Measurements from ENCODE around the gene HSF2BP. TPM values are rescaled to one million over a fixed set of nuclear protein-coding genes. Genes with fewer than 3 reads are reported as not detected.
"Not testable (repeated sequence)": the region's sequence is repeated elsewhere in the genome, so short reads cannot be mapped to it uniquely, and the experiment has no call there.

The HSF2BP gene
- total RNA-seq, 2 experiments from 2014 or later = 1.5 TPM

- intact Hi-C loops (cut with micrococcal nuclease) = no loop called here
- Mint-ChIP-seq H3K27ac (no peak overlapping the region), H3K4me1 (ENCODE audit: low read depth) (peaks cover 14% of the 10 kb centered on the region), H3K9me3 (no peaks in the 10 kb centered on the region), H3K27me3 (no peaks in the 10 kb centered on the region), H3K36me3 (ENCODE audit: low read depth) (peaks cover 13% of the 10 kb centered on the region), H3K4me3 (no peak overlapping the region)
- TF ChIP-seq, protein P1, sequence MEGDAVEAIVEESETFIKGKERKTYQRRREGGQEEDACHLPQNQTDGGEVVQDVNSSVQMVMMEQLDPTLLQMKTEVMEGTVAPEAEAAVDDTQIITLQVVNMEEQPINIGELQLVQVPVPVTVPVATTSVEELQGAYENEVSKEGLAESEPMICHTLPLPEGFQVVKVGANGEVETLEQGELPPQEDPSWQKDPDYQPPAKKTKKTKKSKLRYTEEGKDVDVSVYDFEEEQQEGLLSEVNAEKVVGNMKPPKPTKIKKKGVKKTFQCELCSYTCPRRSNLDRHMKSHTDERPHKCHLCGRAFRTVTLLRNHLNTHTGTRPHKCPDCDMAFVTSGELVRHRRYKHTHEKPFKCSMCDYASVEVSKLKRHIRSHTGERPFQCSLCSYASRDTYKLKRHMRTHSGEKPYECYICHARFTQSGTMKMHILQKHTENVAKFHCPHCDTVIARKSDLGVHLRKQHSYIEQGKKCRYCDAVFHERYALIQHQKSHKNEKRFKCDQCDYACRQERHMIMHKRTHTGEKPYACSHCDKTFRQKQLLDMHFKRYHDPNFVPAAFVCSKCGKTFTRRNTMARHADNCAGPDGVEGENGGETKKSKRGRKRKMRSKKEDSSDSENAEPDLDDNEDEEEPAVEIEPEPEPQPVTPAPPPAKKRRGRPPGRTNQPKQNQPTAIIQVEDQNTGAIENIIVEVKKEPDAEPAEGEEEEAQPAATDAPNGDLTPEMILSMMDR (IDR thresholded peaks at IDR 0.05) = no peak
- ATAC-seq (no peak), DNase-seq (no peak)
- ChIA-PET CTCF (no interaction called here), POLR2A (no interaction called here)
Measured at GRCh38 chr21:43702785-43703034, 43.4 kb upstream of the HSF2BP start.

DNA sequence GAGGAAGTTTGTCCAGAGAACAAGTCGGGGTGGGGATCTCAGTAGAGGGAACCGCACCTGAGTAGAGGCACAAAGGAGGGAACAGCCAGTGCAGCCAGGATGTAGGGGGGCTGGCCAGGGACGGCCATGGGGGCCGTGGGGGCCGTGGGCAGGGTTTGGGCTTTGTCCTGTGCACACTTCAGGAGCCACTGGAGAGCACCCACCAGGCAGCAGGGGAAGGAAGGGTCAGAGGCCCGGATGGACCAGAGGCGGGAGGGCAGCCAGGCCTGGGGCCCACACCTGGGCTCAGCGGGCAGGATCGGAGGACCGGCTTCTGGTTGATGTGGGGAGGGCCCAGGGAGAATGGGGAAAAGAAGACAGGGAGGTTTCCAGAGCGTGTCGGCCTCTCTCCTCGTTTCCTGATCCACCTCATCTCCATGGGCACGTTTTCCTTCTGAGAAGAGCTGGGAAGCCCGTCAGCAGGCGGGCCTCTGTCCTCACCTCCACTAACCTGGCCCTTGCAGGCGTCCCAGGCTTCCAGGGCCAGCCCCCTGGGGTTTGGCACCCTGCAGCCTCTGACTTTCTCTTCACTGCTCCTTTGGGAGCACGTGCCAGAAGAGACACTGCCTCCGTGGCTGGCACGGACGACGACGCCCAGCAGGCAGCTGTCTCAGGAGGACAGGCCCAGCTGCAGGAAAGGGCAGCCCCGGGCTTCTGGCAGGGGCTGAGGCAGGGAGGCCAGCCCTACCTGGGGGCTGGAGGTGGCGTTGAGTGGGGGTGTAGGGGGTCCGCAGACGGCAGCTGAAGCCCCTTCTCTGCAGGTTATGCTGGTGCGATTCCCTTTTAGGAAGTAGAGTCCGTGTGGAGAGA lies 42.9 kb upstream of the HSF2BP start:
- POLR2A ChIA-PET = no interaction called here
- H3K4me3 Mint-ChIP-seq = no peak overlapping the region
- intact Hi-C loops (cut with micrococcal nuclease) = no loop called here

GRCh38 chr21:43699933-43700599 lies 40.8 kb upstream of the HSF2BP start:
- intact Hi-C loops (cut with micrococcal nuclease) = no loop called here
- H3K9me3 Mint-ChIP-seq = no peaks in the 10 kb centered on the region
- DNase-seq (no peak), ATAC-seq (no peak)
- H3K4me3 Mint-ChIP-seq = no peak overlapping the region
- peaks cover 16% of the 10 kb centered on the region for H3K4me1 Mint-ChIP-seq (ENCODE audit: low read depth)
- ChIA-PET POLR2A (interaction anchor here (0.9 to 1.2 kb wide), 3 partner anchors 9 to 40 kb away, joined by 3 read pairs; partner anchors contain the start of gene RRP1B), CTCF (interaction anchor here (1.1 kb wide), 1 partner anchor 13 kb away, joined by 3 read pairs; no protein-coding TSS in a partner anchor)
- peaks cover 32% of the 10 kb centered on the region for H3K36me3 Mint-ChIP-seq (ENCODE audit: low read depth)
- TF ChIP-seq, protein P1 (IDR thresholded peaks at IDR 0.05) = no peak
- H3K27me3 Mint-ChIP-seq = no peaks in the 10 kb centered on the region
- no peak overlapping the region for H3K27ac Mint-ChIP-seq

More for the DNA sequence above, 42.9 kb upstream of the HSF2BP start:
- ATAC-seq = no peak
- CTCF ChIA-PET = no interaction called here
- H3K36me3 Mint-ChIP-seq (ENCODE audit: low read depth) = peaks cover 15% of the 10 kb centered on the region
- TF ChIP-seq, protein P1 (IDR thresholded peaks at IDR 0.05) = no peak
- no peaks in the 10 kb centered on the region for H3K9me3 Mint-ChIP-seq
- no peak for DNase-seq
- no peak overlapping the region for H3K27ac Mint-ChIP-seq
- H3K4me1 Mint-ChIP-seq (ENCODE audit: low read depth) = peaks cover 16% of the 10 kb centered on the region
- H3K27me3 Mint-ChIP-seq = no peaks in the 10 kb centered on the region

DNA sequence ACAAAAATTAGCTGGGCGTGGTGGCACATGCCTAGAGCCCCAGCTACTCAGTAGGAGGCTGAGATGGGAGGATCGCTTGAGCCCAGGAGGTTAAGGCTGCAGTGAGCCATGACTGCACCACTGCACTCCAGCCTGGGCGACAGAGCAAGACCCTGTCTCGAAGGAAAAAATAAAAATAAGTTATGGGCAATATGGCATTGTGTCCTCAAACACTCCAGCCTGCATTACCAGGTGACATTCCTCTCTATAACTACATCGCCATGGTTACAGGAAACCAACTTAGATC lies 40.1 kb upstream of the HSF2BP start:
- intact Hi-C loops (cut with micrococcal nuclease); H3K27ac Mint-ChIP-seq; ATAC-seq; H3K27me3 Mint-ChIP-seq; H3K4me3 Mint-ChIP-seq; DNase-seq; CTCF ChIA-PET; H3K9me3 Mint-ChIP-seq: not testable (repeated sequence)
- POLR2A ChIA-PET = interaction anchor here (0.9 kb wide), 1 partner anchor 17 kb away, joined by 3 read pairs; no protein-coding TSS in a partner anchor
- Mint-ChIP-seq H3K4me1 (ENCODE audit: low read depth) (peaks cover 16% of the 10 kb centered on the region), H3K36me3 (ENCODE audit: low read depth) (peaks cover 36% of the 10 kb centered on the region)

DNA sequence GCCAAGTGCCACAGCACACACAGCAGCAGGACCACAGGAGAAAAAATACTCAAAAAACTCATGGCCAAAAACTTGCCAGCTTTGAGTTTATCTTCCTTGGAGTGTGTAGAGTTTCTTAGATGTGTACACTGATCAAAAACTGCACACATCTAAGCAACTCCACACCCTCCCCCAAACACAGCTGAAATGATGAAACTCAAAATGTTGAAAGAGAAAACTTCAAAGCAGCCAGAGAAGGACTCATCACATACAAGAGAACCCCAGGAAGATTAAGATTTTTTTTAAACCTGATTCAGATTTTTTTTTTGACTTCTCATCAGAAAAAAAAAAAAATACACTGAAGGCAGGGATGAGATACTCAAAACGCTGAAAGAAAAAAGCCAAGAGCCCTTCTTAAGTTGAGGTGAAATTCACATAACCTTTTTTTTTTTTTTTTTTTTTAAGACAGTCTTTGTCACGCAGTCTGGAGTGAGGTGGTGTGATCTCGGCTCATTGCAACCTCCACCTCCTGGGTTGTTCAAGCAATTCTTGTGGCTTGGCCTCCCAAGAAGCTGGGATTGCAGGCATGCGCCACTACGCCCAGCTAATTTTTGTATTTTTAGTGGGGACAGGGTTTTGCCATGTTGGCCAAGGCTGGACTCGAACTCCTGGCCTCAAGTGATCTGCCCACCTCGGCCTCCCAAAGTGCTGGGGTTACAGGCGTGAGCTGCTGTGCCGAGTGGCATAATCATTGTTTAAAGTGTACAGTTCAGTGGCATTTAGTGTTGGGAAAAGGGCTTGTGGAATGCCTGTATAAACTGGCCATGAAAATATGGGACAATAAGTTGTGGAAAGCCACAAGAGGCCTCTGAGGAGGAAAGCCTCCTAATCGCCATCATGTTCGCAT lies 38.7 kb upstream of the HSF2BP start:
- Mint-ChIP-seq H3K27me3 (no peaks in the 10 kb centered on the region), H3K36me3 (ENCODE audit: low read depth) (peaks cover 43% of the 10 kb centered on the region), H3K4me1 (ENCODE audit: low read depth) (peaks cover 14% of the 10 kb centered on the region), H3K4me3 (no peak overlapping the region), H3K27ac (peak overlapping the region; percentile 74), H3K9me3 (no peaks in the 10 kb centered on the region)
- DNase-seq (no peak), ATAC-seq (peak; percentile 45)
- TF ChIP-seq, protein P1 (IDR thresholded peaks at IDR 0.05) = no peak
- CTCF ChIA-PET = interaction anchor here (0.7 kb wide), 1 partner anchor 373 kb away, joined by 3 read pairs; no protein-coding TSS in a partner anchor
- intact Hi-C loops (cut with micrococcal nuclease) = no loop called here
- POLR2A ChIA-PET = interaction anchor here (0.6 kb wide), 1 partner anchor 24 kb away, joined by 3 read pairs; no protein-coding TSS in a partner anchor

Data from activated CD8-positive, alpha-beta T cell treated with anti-CD3 and anti-CD28 coated beads for 36 hours (primary cell).